ENCODE results near the gene CENPS. TPM values are rescaled to one million over a fixed set of nuclear protein-coding genes. Genes with fewer than 3 reads are reported as not detected.

CENPS gene
- total and polyA plus RNA-seq, 2 experiments from 2014 or later: 8.8 to 21.1 TPM

- Histone ChIP-seq H3K27ac (peak overlapping the region; percentile 31), H3K9me3 (ENCODE audit: low read depth) (no peaks in the 10 kb centered on the region), H3K27me3 (no peaks in the 10 kb centered on the region), H3K36me3 (replicated peaks; ENCODE audit: insufficient read depth, low read depth) (no peaks in the 10 kb centered on the region), H3K4me1 (ENCODE audit: insufficient read depth) (peaks cover 11% of the 10 kb centered on the region), H3K4me2 (peak overlapping the region; percentile 90), H3K79me2 (peaks cover 29% of the 10 kb centered on the region), H4K20me1 (ENCODE audit: insufficient read depth, poor library complexity, severe bottlenecking) (no peaks in the 10 kb centered on the region), H2AFZ (peak overlapping the region; percentile 75), H3K4me3 (peak overlapping the region; percentile 59), H3K9me2 (replicated peaks; ENCODE audit: insufficient read depth) (no peaks in the 10 kb centered on the region)
- DNase-seq (ENCODE audit: low spot score): no peak
- TF ChIP-seq EZH2 (IDR thresholded peaks at IDR 0.05; ENCODE audit: borderline replicate concordance) (no peak), EZH2phosphoT487 (IDR thresholded peaks at IDR 0.05; ENCODE audit: low read depth, severe bottlenecking, unreplicated experiment) (no peak)
- TF ChIP-seq, protein P1, sequence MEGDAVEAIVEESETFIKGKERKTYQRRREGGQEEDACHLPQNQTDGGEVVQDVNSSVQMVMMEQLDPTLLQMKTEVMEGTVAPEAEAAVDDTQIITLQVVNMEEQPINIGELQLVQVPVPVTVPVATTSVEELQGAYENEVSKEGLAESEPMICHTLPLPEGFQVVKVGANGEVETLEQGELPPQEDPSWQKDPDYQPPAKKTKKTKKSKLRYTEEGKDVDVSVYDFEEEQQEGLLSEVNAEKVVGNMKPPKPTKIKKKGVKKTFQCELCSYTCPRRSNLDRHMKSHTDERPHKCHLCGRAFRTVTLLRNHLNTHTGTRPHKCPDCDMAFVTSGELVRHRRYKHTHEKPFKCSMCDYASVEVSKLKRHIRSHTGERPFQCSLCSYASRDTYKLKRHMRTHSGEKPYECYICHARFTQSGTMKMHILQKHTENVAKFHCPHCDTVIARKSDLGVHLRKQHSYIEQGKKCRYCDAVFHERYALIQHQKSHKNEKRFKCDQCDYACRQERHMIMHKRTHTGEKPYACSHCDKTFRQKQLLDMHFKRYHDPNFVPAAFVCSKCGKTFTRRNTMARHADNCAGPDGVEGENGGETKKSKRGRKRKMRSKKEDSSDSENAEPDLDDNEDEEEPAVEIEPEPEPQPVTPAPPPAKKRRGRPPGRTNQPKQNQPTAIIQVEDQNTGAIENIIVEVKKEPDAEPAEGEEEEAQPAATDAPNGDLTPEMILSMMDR (IDR thresholded peaks at IDR 0.05; ENCODE audit: poor library complexity): no peak
- WGBS (ENCODE audit: low lambda C conversion rate, missing lambda C conversion rate): under 1% methylated on average over 34 of the region's 34 CpGs
These were observed 31.9 kb upstream of the CENPS start for GRCh38 chr1:10398278-10398733.

GRCh38 chr1:10398734-10399443, 31.3 kb upstream of the CENPS start, which contains the start of gene PGD:
Gene PGD (plus strand): TSS chr1:10399064. CDS start chr1:10399118, 54 bp downstream.
- H3K27ac ChIP-seq: peak within 1 kb of the TSS; percentile 96
- H2AFZ ChIP-seq: peak within 1 kb of the TSS; percentile 75
- 1% methylated on average over 71 of the region's 76 CpGs for WGBS (ENCODE audit: low lambda C conversion rate, missing lambda C conversion rate)
- no peaks in the 10 kb centered on the region for H3K9me2 ChIP-seq (replicated peaks; ENCODE audit: insufficient read depth)
- peak within 1 kb of the TSS; percentile 90 for H3K4me2 ChIP-seq
- H4K20me1 ChIP-seq (ENCODE audit: insufficient read depth, poor library complexity, severe bottlenecking): no peaks in the 10 kb centered on the region
- H3K4me3 ChIP-seq: peak within 1 kb of the TSS; percentile 71
- peaks cover 11% of the 10 kb centered on the region for H3K4me1 ChIP-seq (ENCODE audit: insufficient read depth)
- no peak for TF ChIP-seq EZH2phosphoT487 (IDR thresholded peaks at IDR 0.05; ENCODE audit: low read depth, severe bottlenecking, unreplicated experiment)
- TF ChIP-seq EZH2 (IDR thresholded peaks at IDR 0.05; ENCODE audit: borderline replicate concordance): no peak
- TF ChIP-seq, protein P1 (IDR thresholded peaks at IDR 0.05; ENCODE audit: poor library complexity): no peak
- H3K9me3 ChIP-seq (ENCODE audit: low read depth): no peaks in the 10 kb centered on the region
- peak; percentile 99 for DNase-seq (ENCODE audit: low spot score)
- H3K36me3 ChIP-seq (replicated peaks; ENCODE audit: insufficient read depth, low read depth): no peaks in the 10 kb centered on the region
- no peaks in the 10 kb centered on the region for H3K27me3 ChIP-seq
- peaks cover 32% of the 10 kb centered on the region for H3K79me2 ChIP-seq

GRCh38 chr1:10399444-10399941, 30.7 kb upstream of the CENPS start:
- TF ChIP-seq EZH2phosphoT487 (IDR thresholded peaks at IDR 0.05; ENCODE audit: low read depth, severe bottlenecking, unreplicated experiment) (no peak), EZH2 (IDR thresholded peaks at IDR 0.05; ENCODE audit: borderline replicate concordance) (no peak)
- TF ChIP-seq, protein P1 (IDR thresholded peaks at IDR 0.05; ENCODE audit: poor library complexity): no peak
- DNase-seq (ENCODE audit: low spot score): peak; percentile 34
- WGBS (ENCODE audit: low lambda C conversion rate, missing lambda C conversion rate): 1% methylated on average over 38 of the region's 42 CpGs
- Histone ChIP-seq H3K9me3 (ENCODE audit: low read depth) (no peaks in the 10 kb centered on the region), H3K4me2 (peak overlapping the region; percentile 86), H3K79me2 (peaks cover 34% of the 10 kb centered on the region), H3K9me2 (replicated peaks; ENCODE audit: insufficient read depth) (no peaks in the 10 kb centered on the region), H3K4me1 (ENCODE audit: insufficient read depth) (peaks cover 11% of the 10 kb centered on the region), H3K27me3 (no peaks in the 10 kb centered on the region), H3K4me3 (peak overlapping the region; percentile 71), H3K27ac (peak overlapping the region; percentile 96), H4K20me1 (ENCODE audit: insufficient read depth, poor library complexity, severe bottlenecking) (no peaks in the 10 kb centered on the region), H2AFZ (peak overlapping the region; percentile 67), H3K36me3 (replicated peaks; ENCODE audit: insufficient read depth, low read depth) (no peaks in the 10 kb centered on the region)

Measured in hepatocyte (in vitro differentiated cells).